ENCODE results near the gene SLC25A6. TPM values are rescaled to one million over a fixed set of nuclear protein-coding genes. Genes with fewer than 3 reads are reported as not detected.
"Not testable (repeated sequence)": the region's sequence is repeated elsewhere in the genome, so short reads cannot be mapped to it uniquely, and the experiment has no call there.

Gene SLC25A6
- polyA plus RNA-seq, 10 donors, result 334 to 644 (median 473) TPM

DNA sequence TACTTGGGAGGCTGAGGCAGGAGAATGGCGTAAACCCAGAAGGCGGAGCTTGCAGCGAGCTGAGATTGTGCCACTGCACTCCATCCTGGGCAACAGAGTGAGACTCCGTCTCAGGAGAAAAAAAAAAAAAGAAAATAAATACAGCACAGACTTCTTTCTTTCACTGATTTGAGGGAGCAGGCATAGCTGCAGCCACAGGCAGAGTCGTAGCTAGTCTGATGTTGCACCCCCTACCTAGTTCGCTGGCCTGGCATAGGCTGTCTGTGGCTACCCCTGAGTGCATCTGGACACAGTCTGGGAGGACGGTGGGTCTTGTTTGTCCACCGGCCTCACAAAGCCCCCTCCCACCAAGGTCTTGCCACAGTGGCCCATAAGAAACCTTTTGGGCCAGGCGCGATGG is 33.9 kb downstream of the SLC25A6 start:
- DNase-seq, result no peak

DNA sequence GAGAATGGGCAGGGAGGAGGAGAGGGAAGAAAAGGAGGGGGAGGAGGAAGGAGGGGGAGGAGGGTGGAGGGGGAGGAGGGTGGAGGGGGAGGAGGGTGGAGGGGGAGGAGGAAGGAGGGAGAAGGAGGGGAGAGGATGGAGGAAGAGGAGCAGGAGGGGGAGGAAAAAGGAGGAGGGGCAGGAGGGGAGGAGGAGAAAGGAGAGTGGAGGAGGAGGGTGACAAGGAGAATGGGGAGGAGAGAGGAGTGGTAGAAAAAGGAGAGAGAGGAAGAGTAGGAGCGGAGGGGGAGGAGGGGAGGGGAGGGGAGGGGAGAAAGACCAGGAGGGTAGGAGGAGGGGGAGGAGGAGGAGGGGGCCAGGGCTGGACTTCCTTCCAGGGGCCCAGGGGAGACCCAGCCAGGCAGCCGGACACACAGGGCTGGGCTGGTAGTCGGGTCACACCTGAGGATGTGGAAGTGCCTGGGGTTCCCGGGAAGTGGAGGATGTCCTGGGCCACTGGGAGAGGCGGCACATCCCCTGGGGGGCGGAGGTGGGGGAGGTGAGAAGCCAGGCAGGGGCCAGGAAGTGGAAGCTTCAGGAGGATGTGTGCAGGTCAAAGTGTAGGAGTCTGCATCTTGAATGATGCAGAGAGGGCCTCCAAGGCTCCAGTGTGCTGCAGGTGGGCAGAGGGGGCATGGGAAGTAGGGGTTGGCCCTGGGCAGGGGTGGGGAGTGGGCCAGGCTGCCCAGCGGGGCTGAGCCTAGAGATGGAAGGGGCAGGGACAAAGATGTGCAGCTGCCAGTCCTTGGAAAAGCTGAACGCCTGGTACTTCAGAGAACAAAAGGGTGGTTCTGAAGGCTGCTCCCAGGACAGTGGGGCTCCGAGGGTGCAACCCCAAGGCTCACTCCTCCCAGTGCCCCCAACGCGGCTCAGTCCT is 36.5 kb downstream of the SLC25A6 start:
- DNase-seq, result no peak

DNA sequence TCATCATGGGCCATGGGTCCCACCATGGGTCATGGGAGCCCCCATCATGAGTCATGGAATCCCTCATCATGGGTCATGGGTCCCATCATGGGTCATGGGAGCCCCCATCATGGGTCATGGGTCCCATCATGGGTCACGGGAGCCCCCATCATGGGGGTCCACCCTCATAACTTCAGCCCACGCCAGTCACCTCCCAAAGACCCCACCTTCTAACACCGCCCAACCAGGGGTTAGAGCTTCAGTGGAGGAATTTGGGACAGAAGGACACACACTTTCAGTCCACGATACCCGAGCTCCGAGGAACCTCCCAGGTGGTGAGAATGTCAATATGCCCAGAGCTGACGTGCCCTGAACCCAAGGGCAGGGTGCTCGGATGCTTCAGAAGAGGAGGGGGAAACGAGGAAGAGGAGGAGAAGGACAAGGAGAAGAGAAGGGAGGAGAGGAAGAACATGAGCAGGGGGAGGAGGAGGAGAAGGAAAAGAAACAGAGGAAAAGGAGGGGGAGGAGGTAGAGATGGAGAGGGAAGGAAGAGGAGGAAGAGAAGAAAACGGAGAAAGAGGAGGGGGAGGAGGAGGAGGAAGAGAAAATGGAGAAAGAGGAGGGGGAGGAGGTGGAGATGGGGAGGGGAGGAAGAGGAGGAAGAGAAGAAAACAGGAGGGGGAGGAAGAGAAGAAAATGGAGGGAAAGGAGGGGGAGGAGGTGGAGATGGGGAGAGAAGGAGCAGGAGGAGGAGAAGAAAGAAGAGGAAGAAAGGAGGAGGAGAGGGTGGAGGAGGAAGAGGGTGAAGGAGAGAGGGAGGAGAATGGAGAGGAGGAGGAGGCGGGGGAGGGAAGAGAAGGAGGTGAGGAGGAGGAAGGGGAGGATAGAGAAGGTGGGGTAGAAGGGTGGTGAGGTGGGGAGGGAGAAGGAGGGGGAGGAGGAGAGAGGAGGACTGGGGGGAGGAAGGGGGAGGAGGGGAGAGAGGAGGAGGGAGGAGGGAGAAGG is 37.6 kb downstream of the SLC25A6 start:
- no peak for DNase-seq

DNA sequence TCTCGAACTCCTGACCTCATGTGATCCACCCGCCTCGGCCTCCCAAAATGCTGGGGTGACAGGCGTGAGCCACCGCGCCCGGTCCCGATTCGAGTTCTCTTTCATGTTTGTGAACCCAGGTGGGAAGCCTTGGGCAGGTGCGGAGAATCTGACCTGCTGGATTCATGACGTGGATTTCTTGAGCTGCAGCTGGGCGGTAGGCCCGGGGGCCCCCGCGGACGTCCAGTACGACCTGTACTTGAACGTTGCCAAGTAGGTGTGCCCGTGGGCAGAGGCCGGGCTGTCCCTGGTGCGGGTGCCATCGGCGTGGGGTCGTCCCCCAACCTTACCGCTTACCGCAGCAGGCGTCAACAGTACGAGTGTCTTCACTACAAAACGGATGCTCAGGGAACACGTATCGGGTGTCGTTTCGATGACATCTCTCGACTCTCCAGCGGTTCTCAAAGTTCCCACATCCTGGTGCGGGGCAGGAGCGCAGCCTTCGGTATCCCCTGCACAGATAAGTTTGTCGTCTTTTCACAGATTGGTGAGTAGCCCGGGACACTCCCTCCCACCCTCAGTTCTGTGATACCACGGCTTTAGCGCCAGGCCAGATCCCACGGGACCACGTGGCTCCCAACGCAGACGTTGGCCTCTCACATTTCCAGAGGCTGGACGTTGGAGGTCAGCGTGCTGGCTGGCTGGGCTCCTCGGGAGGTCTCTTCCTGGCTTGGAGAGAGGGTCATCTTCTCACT is 39.8 kb downstream of the SLC25A6 start:
- no peak for DNase-seq

DNA sequence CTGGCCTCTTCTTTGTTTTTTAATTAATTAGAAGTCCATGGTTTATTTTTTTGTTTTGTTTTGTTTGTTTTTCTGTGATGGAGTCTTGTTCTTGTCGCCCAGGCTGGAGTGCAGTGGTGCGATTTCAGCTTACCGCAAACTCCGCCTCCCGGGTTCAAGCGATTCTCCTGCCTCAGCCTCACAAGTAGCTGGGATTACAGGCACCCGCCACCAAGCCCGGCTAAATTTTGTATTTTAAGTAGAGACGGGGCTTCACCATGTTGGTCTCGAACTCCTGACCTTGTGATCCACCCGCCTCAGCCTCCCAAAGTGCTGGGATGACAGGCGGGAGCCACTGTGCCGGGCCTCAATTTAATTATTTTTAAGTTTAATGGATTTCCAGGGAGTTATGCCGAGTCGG is 42.3 kb downstream of the SLC25A6 start:
- not testable (repeated sequence) for DNase-seq

DNA sequence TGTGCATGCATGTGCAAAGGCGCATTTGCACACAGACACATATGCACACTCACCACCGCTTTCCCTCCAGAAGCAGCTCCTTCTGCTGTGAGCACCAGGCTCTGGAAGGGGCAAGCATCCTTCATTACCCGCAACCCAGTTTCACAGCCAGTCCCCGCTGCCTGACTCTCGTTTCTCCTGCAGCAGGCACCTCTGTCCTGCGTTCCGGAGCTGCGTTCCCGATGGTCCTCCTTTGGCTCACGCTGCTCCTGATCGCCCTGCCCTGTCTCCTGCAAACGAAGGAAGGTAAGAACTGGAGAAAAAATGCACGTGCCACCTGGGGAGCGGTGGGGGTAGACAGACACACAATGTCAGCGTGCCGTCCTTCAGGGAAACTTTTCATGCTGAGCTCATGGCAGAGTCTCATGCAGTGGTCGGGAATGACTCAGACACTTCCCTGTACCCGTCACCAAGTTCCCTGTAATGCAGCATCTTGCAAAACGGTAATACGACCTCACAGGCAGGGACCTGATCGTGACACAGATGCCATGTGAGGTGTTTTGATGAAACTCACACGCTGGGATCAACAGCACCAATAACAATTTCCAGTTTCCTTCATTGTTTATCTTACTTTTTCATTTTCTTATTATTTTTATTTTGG is 50.2 kb downstream of the SLC25A6 start:
- DNase-seq, result no peak

DNA sequence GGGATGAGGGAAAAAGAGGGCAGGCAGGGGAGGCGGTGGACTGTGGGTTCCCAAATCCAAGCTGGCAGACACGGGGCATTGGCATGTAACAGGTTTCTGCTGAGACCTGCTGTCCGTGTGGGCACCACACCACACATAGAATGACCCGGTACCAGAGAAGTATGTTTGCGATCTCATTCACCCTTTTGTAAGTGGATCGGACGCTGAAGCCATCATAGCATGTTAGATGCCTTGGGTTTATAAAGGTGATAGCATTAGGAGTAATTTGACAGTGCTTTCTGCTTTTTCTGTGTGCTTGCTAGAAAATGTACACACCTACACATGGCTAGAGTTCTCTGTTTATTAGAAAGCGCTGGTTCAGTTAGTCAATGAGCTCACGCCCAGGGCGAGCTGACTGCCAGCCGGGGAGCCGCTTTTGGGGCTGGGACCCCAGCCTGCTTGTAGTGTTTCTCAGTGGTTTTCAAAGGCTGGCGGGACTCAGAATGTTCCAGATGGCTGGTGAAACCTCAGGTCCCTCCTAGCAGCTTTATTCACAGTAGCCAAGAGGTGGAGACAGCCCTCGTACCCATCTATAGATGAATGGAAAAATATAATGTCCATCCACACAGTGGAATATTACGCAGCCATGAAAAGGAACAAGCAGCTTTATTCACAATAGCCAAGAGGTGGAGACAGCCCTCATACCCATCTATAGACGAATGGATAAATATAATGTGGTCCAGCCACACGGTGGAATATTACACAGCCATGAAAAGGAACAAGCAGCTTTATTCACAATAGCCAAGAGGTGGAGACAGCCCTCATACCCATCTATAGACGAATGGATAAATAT is 54.7 kb downstream of the SLC25A6 start:
- DNase-seq, result no peak

DNA sequence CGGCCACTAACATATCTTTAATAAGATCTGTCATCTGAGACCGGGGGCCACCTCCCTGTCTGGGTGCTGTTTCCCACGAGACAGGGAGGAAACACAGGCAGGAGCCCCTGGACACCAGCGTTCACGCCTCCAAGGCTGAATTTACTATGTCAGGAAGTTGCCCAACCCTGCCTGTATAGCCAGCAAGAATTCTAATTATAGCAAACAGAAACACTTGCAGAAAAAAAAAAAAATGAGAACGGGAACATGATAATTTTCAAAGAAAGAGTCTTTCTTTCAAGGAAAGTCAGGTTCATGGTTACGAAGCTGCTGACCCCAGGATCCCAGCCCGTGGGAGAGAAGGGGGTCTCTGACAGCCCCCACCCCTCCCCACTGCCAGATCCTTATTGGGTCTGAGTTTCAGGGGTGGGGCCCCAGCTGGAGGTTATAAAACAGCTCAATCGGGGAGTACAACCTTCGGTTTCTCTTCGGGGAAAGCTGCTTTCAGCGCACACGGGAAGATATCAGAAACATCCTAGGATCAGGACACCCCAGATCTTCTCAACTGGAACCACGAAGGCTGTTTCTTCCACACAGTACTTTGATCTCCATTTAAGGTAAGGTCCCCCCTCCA is 55.5 kb downstream of the SLC25A6 start, which contains the start of gene IL3RA:
Gene IL3RA (plus strand): TSS at position 455 of the 613 bp plus-strand sequence. CDS start 4,981 bp downstream, outside the sequence.
- DNase-seq, result peak in 1 of 3 donors; percentile 49

Other genes starting within 250 kb of the SLC25A6 start
- gene CRLF2, start 179.5 kb downstream of the SLC25A6 start, polyA plus RNA-seq (ENCODE audit: insufficient read length in 10 of 10), result under 1 TPM in 4 of 10 donors, not detected in 6; 0.13 to 0.16 (median 0.13) TPM
- gene CSF2RA, start 123.3 kb downstream of the SLC25A6 start, polyA plus RNA-seq (ENCODE audit: insufficient read length in 10 of 10), result 1 to 10 TPM; 1.7 to 6.0 (median 4.1) TPM
- gene IL3RA, start 55.3 kb downstream of the SLC25A6 start, polyA plus RNA-seq (ENCODE audit: insufficient read length in 10 of 10), result 10 to 100 TPM; 12.6 to 25.0 (median 15.7) TPM
- gene ASMTL, start 60.8 kb upstream of the SLC25A6 start, polyA plus RNA-seq (ENCODE audit: insufficient read length in 10 of 10), result 10 to 100 TPM; 15.3 to 25.8 (median 22.2) TPM
- gene P2RY8, start 145.1 kb upstream of the SLC25A6 start, polyA plus RNA-seq (ENCODE audit: insufficient read length in 10 of 10), result 1 to 10 TPM in 6 of 10 donors, under 1 TPM in 4; 0.17 to 5.1 (median 1.0) TPM
- gene AKAP17A, start 199.5 kb upstream of the SLC25A6 start, polyA plus RNA-seq (ENCODE audit: insufficient read length in 10 of 10), result 10 to 100 TPM; 19.2 to 33.9 (median 28.1) TPM
- gene ASMT, start 222.9 kb upstream of the SLC25A6 start, polyA plus RNA-seq (ENCODE audit: insufficient read length in 10 of 10), result under 1 TPM in 4 of 10 donors, not detected in 6; 0.15 to 0.67 (median 0.28) TPM